ENCODE measurements around the gene ANGPTL4. TPM values are rescaled to one million over a fixed set of nuclear protein-coding genes. Genes with fewer than 3 reads are reported as not detected.
"Not testable (repeated sequence)": the region's sequence is repeated elsewhere in the genome, so short reads cannot be mapped to it uniquely, and the experiment has no call there.

The ANGPTL4 gene
- total RNA-seq, 2 donors from 2014 or later: 1.8 TPM; not detected in 1

- Mint-ChIP-seq H3K4me3 (no peak overlapping the region), H3K4me1 (ENCODE audit: low read depth in 2 of 2) (peaks cover 7 to 15% of the 10 kb centered on the region in 2 donors), H3K27me3 (no peaks in the 10 kb centered on the region), H3K9me3 (no peaks in the 10 kb centered on the region), H3K27ac (no peak overlapping the region), H3K36me3 (no peaks in the 10 kb centered on the region)
- DNase-seq (ENCODE audit: low spot score) (peak; percentile 22), ATAC-seq (no peak)
These were observed 23.4 kb upstream of the ANGPTL4 start for GRCh38 chr19:8340341-8341096.

- H3K4me3 Mint-ChIP-seq: peak overlapping the region; percentile 3
- H3K27me3 Mint-ChIP-seq, H3K27ac Mint-ChIP-seq, ATAC-seq, H3K36me3 Mint-ChIP-seq, H3K9me3 Mint-ChIP-seq: not testable (repeated sequence)
- DNase-seq (ENCODE audit: low spot score): peak; percentile 25
- peaks cover 7 to 11% of the 10 kb centered on the region in 2 donors for H3K4me1 Mint-ChIP-seq (ENCODE audit: low read depth in 2 of 2)
These were observed 22.5 kb upstream of the ANGPTL4 start for GRCh38 chr19:8341504-8341903.

- Mint-ChIP-seq H3K9me3 (no peaks in the 10 kb centered on the region), H3K27ac (no peak overlapping the region), H3K4me3 (peak overlapping the region; percentile 3), H3K4me1 (ENCODE audit: low read depth in 2 of 2) (peaks cover 7 to 9% of the 10 kb centered on the region in 2 donors), H3K27me3 (no peaks in the 10 kb centered on the region), H3K36me3 (no peaks in the 10 kb centered on the region)
- DNase-seq (ENCODE audit: low spot score) (peak; percentile 59), ATAC-seq (no peak)
These were observed 21.7 kb upstream of the ANGPTL4 start for GRCh38 chr19:8342316-8342683.

GRCh38 chr19:8342684-8343482 is 21.1 kb upstream of the ANGPTL4 start, which contains the start of gene KANK3:
KANK3 (minus strand) TSS chr19:8343262; CDS start chr19:8337828, 5,434 bp downstream.
- Mint-ChIP-seq H3K36me3 (no peaks in the 10 kb centered on the region), H3K4me3 (peak within 1 kb of the TSS; percentile 75), H3K27me3 (no peaks in the 10 kb centered on the region), H3K9me3 (no peaks in the 10 kb centered on the region), H3K27ac (no peak within 1 kb of the TSS), H3K4me1 (ENCODE audit: low read depth in 2 of 2) (peaks cover 7 to 9% of the 10 kb centered on the region in 2 donors)
- peak; percentile 98 for DNase-seq (ENCODE audit: low spot score)
- peak; percentile 100 for ATAC-seq

- no peaks in the 10 kb centered on the region for H3K36me3 Mint-ChIP-seq
- H3K4me3 Mint-ChIP-seq: peak overlapping the region; percentile 75
- DNase-seq (ENCODE audit: low spot score) (no peak), ATAC-seq (no peak)
- no peaks in the 10 kb centered on the region for H3K9me3 Mint-ChIP-seq
- no peaks in the 10 kb centered on the region for H3K27me3 Mint-ChIP-seq
- H3K27ac Mint-ChIP-seq: no peak overlapping the region
- peaks cover 7 to 9% of the 10 kb centered on the region in 2 donors for H3K4me1 Mint-ChIP-seq (ENCODE audit: low read depth in 2 of 2)
These were observed 20.5 kb upstream of the ANGPTL4 start for GRCh38 chr19:8343483-8343844.

GRCh38 chr19:8349629-8350372 is 14.2 kb upstream of the ANGPTL4 start:
- ATAC-seq; H3K27ac Mint-ChIP-seq; H3K36me3 Mint-ChIP-seq; H3K4me1 Mint-ChIP-seq (ENCODE audit: low read depth in 2 of 2); H3K4me3 Mint-ChIP-seq; H3K9me3 Mint-ChIP-seq; DNase-seq (ENCODE audit: low spot score): not testable (repeated sequence)
- H3K27me3 Mint-ChIP-seq: peaks cover 18 to 19% of the 10 kb centered on the region in 2 donors

- Mint-ChIP-seq H3K27me3 (peaks cover 18 to 19% of the 10 kb centered on the region in 2 donors), H3K27ac (no peak overlapping the region), H3K4me1 (ENCODE audit: low read depth in 2 of 2) (peaks cover 9 to 11% of the 10 kb centered on the region in 2 donors), H3K9me3 (no peaks in the 10 kb centered on the region), H3K4me3 (no peak overlapping the region), H3K36me3 (no peaks in the 10 kb centered on the region)
- DNase-seq (ENCODE audit: low spot score) (peak; percentile 46), ATAC-seq (no peak)
These were observed 11.7 kb upstream of the ANGPTL4 start for GRCh38 chr19:8352134-8352827.

- H3K36me3 Mint-ChIP-seq; DNase-seq (ENCODE audit: low spot score); H3K9me3 Mint-ChIP-seq; H3K4me3 Mint-ChIP-seq; H3K27ac Mint-ChIP-seq; ATAC-seq: not testable (repeated sequence)
- Mint-ChIP-seq H3K27me3 (peaks cover 18 to 19% of the 10 kb centered on the region in 2 donors), H3K4me1 (ENCODE audit: low read depth in 2 of 2) (peaks cover 9 to 11% of the 10 kb centered on the region in 2 donors)
These were observed 11.1 kb upstream of the ANGPTL4 start for GRCh38 chr19:8352845-8353244.

GRCh38 chr19:8355631-8356402 is 8.1 kb upstream of the ANGPTL4 start:
- Mint-ChIP-seq H3K4me1 (ENCODE audit: low read depth in 2 of 2) (peaks cover 9 to 11% of the 10 kb centered on the region in 2 donors), H3K27ac (peak overlapping the region; percentile 5 to 25), H3K9me3 (no peaks in the 10 kb centered on the region), H3K4me3 (no peak overlapping the region), H3K36me3 (no peaks in the 10 kb centered on the region), H3K27me3 (peaks cover 14% of the 10 kb centered on the region in 2 donors)
- peak; percentile 82 to 86 for ATAC-seq
- no peak for DNase-seq (ENCODE audit: low spot score)

GRCh38 chr19:8357007-8357521 is 6.9 kb upstream of the ANGPTL4 start:
- Mint-ChIP-seq H3K27ac (no peak overlapping the region), H3K4me3 (no peak overlapping the region), H3K4me1 (ENCODE audit: low read depth in 2 of 2) (peaks cover 9 to 14% of the 10 kb centered on the region in 2 donors), H3K36me3 (no peaks in the 10 kb centered on the region), H3K9me3 (no peaks in the 10 kb centered on the region), H3K27me3 (peaks cover 4 to 9% of the 10 kb centered on the region in 2 donors)
- DNase-seq (ENCODE audit: low spot score): no peak
- no peak for ATAC-seq

GRCh38 chr19:8358948-8359347 is 5.0 kb upstream of the ANGPTL4 start:
- no peaks in the 10 kb centered on the region for H3K9me3 Mint-ChIP-seq
- no peaks in the 10 kb centered on the region for H3K36me3 Mint-ChIP-seq
- H3K4me1 Mint-ChIP-seq (ENCODE audit: low read depth in 2 of 2): peaks cover 17 to 19% of the 10 kb centered on the region in 2 donors
- peaks cover 8% of the 10 kb centered on the region in 2 donors for H3K27me3 Mint-ChIP-seq
- DNase-seq (ENCODE audit: low spot score) (no peak), ATAC-seq (no peak)
- no peak overlapping the region for H3K4me3 Mint-ChIP-seq
- no peak overlapping the region for H3K27ac Mint-ChIP-seq

- H3K36me3 Mint-ChIP-seq: no peaks in the 10 kb centered on the region
- no peak for ATAC-seq
- DNase-seq (ENCODE audit: low spot score): no peak
- no peak overlapping the region for H3K4me3 Mint-ChIP-seq
- H3K27me3 Mint-ChIP-seq: peaks cover 7 to 8% of the 10 kb centered on the region in 2 donors
- peaks cover 17 to 21% of the 10 kb centered on the region in 2 donors for H3K4me1 Mint-ChIP-seq (ENCODE audit: low read depth in 2 of 2)
- no peaks in the 10 kb centered on the region for H3K9me3 Mint-ChIP-seq
- H3K27ac Mint-ChIP-seq: no peak overlapping the region
These were observed 3.8 kb upstream of the ANGPTL4 start for GRCh38 chr19:8360196-8360595.

Data from natural killer cell treated with Interleukin-12 subunit alpha and Interleukin-12 subunit beta and Interleukin-15 and Interleukin-18, amount 100 ng/mL, for 72 hours (primary cell).